Heart left ventricle (tissue), 13 donors: ENCODE data around the gene TNRC6C.

Source experiments
- POLR2A ChIP-seq, 2 donors: fragments of 450-650 bp; IDR thresholded peaks; one replicate each; pipeline ENCODE4 v1.6.1; 2017; ENCODE audit warnings: antibody characterized with exemption in 2 of 2, mild to moderate bottlenecking in 2 of 2, moderate library complexity in 2 of 2
- TF ChIP-seq, protein P1 (sequence below), 12 donors: fragments of 200-600 bp; sonication (generic) in 4 of 12; IDR thresholded peaks; one replicate each; pipeline versions ENCODE4 v1.5.0 to v1.8.0; 2018 to 2022; ENCODE audit warnings: antibody characterized with exemption in 12 of 12, mild to moderate bottlenecking in 5 of 12
- donor health status: ischemic (EF 13 %, LVEDD 7.1; RV severe dilation, severe dysfunction).
- donor health status: DM: no; HTN: yes; CAD: no.
- donor health status: DM: no; HTN: no; CAD: no.
- donor health status: ischemic (EF 25% LVEDD 6.9; RV normal size, moderate dysfunction).
- donor health status: ischemic (EF 25% LVEDD 5.7; RV mildly dilated, moderate dysfunction).
- donor health status: ischemic (EF 35%, LVEDD 5.7; RV mildly dilated, moderate dysfunction).
- donor health status: nonischemic (EF 11% LVEDD 7.7; RV severe dilation, severe dysfunction).
- donor health status: DM: yes; HTN: yes; CAD: no.
- donor health status: PGD.
- donor health status: ischemic (EF 29% LVEDD 5.4; RV normal size, mild dysfunction).
- donor health status: nonischemic (EF 23%, LVEDD 6.1; RV moderate dilation, normal function).

DNA sequence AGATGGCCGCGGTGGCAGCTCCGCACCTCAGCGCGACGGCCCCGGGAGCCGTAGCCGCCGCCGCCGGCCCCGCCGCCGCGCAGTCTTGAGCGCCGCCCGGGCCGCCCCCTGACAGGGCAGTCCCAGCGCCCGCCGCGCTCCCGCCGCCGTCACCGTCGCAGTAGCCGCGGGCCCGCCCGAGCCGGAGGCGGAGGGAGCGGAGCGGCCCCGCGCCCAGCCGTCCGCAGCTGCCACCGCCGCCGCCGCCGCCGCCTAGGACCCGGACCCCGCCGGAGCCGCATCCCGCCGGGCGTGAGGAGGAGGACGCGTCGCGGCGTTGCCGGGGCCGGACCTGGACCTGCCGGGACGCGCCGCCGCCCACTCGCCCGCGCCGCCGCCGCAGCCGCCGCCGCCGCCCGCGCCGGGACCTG lies 218 bp downstream of the TNRC6C start:
- TF ChIP-seq, protein P1, sequence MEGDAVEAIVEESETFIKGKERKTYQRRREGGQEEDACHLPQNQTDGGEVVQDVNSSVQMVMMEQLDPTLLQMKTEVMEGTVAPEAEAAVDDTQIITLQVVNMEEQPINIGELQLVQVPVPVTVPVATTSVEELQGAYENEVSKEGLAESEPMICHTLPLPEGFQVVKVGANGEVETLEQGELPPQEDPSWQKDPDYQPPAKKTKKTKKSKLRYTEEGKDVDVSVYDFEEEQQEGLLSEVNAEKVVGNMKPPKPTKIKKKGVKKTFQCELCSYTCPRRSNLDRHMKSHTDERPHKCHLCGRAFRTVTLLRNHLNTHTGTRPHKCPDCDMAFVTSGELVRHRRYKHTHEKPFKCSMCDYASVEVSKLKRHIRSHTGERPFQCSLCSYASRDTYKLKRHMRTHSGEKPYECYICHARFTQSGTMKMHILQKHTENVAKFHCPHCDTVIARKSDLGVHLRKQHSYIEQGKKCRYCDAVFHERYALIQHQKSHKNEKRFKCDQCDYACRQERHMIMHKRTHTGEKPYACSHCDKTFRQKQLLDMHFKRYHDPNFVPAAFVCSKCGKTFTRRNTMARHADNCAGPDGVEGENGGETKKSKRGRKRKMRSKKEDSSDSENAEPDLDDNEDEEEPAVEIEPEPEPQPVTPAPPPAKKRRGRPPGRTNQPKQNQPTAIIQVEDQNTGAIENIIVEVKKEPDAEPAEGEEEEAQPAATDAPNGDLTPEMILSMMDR (IDR thresholded peaks at IDR 0.05), result peak in 2 of 12 donors; percentile 1 to 34
- no peak for TF ChIP-seq POLR2A (IDR thresholded peaks at IDR 0.05)
